ENCODE results near the gene DDX3X. TPM values are rescaled to one million over a fixed set of nuclear protein-coding genes. Genes with fewer than 3 reads are reported as not detected.

The DDX3X gene
- total and polyA plus RNA-seq, 9 of the 15 experiments (the other 6 are each of a cell fraction or from before 2014, with no cell fraction given): 51.3 to 232 (median 138) TPM

- TF ChIP-seq HMBOX1 (IDR thresholded peaks at IDR 0.05) (no peak), CTCF (IDR thresholded peaks at IDR 0.05 in 2 of 3, conservative IDR thresholded peaks at IDR 0.05 in 1 of 3; ENCODE audit: insufficient read depth in 2 of 3, low read depth in 1 of 3, low read length in 3 of 3) (no peak), BRF2 (IDR thresholded peaks at IDR 0.05; ENCODE audit: borderline replicate concordance, insufficient read depth, insufficient read length) (no peak), CHD4 (IDR thresholded peaks at IDR 0.05; ENCODE audit: insufficient read depth, insufficient replicate concordance, low read depth, low read length, poor library complexity, severe bottlenecking) (no peak), RBBP5 (IDR thresholded peaks at IDR 0.05; ENCODE audit: borderline replicate concordance, insufficient read depth, low read length, poor library complexity, severe bottlenecking) (no peak), ZBTB7A (IDR thresholded peaks at IDR 0.05; ENCODE audit: borderline replicate concordance, control insufficient read depth, low read depth, low read length) (no peak), KLF16 (IDR thresholded peaks at IDR 0.05) (no peak), IRF1 (CRISPR knock-in tag; IDR thresholded peaks at IDR 0.05; ENCODE audit: borderline replicate concordance) (no peak), ZNF445 (CRISPR knock-in tag; IDR thresholded peaks at IDR 0.05; ENCODE audit: low read depth) (no peak), ARID3B (CRISPR knock-in tag; IDR thresholded peaks at IDR 0.05; ENCODE audit: borderline replicate concordance) (no peak), ZNF518B (CRISPR knock-in tag; IDR thresholded peaks at IDR 0.05) (no peak), ZNF24 (IDR thresholded peaks at IDR 0.05) (no peak), ARID2 (IDR thresholded peaks at IDR 0.05) (no peak), DPF2 (IDR thresholded peaks at IDR 0.05) (peak; percentile 68; the same call in 1 of the 2 replicates), BRF1 (IDR thresholded peaks at IDR 0.05; ENCODE audit: borderline replicate concordance, extremely low read depth, insufficient read length) (no peak), BDP1 (IDR thresholded peaks at IDR 0.05; ENCODE audit: insufficient read depth, insufficient read length) (no peak)
Measured at GRCh38 chrX:41384051-41384705, 50.2 kb downstream of the DDX3X start (continued).
